Hepatocyte (in vitro differentiated cells): ENCODE results near the gene ANKS1B. TPM values are rescaled to one million over a fixed set of nuclear protein-coding genes. Genes with fewer than 3 reads are reported as not detected.

ENCODE experiments used
- DNase-seq: peaks from one replicate; pipeline ENCODE4 v3.0.0-alpha.2; 2016; ENCODE audit warnings: low spot score
- H2AFZ ChIP-seq: fragments of 200-600 bp; sonication (generic); 2 replicates; pipeline ENCODE4 v1.6.0; 2016; ENCODE audit warnings: antibody characterized with exemption, mild to moderate bottlenecking
- H3K27ac ChIP-seq: fragments of 200-600 bp; sonication (generic); 2 replicates; pipeline ENCODE4 v1.5.1; 2016; ENCODE audit warnings: mild to moderate bottlenecking
- H3K27me3 ChIP-seq: fragments of 200-600 bp; sonication (generic); 2 replicates; pipeline ENCODE4 v1.6.1; 2016
- H3K36me3 ChIP-seq: fragments of 200-600 bp; sonication (generic); replicated peaks from 2 replicates; pipeline ENCODE4 v1.5.1; 2016; ENCODE audit warnings: low read depth; ENCODE audit not compliant: insufficient read depth
- H3K4me1 ChIP-seq: fragments of 200-600 bp; sonication (generic); 2 replicates; pipeline ENCODE4 v1.5.1; 2016; ENCODE audit warnings: mild to moderate bottlenecking, moderate library complexity; ENCODE audit not compliant: insufficient read depth
- H3K4me2 ChIP-seq: fragments of 200-600 bp; sonication (generic); 2 replicates; pipeline ENCODE4 v1.6.0; 2016
- H3K4me3 ChIP-seq: fragments of 200-600 bp; sonication (generic); 2 replicates; pipeline ENCODE4 v1.5.1; 2016; ENCODE audit warnings: mild to moderate bottlenecking
- H3K79me2 ChIP-seq: fragments of 200-600 bp; sonication (generic); 2 replicates; pipeline ENCODE4 v1.6.0; 2017; ENCODE audit warnings: mild to moderate bottlenecking
- H3K9me2 ChIP-seq: fragments of 200-600 bp; sonication (generic); replicated peaks from 2 replicates; pipeline ENCODE4 v1.6.0; 2017; ENCODE audit warnings: mild to moderate bottlenecking; ENCODE audit not compliant: insufficient read depth
- H3K9me3 ChIP-seq: fragments of 200-600 bp; sonication (generic); 2 replicates; pipeline ENCODE4 v1.5.1; 2016; ENCODE audit warnings: low read depth, mild to moderate bottlenecking
- H4K20me1 ChIP-seq: fragments of 200-600 bp; sonication (generic); 2 replicates; pipeline ENCODE4 v1.6.0; 2016; ENCODE audit warnings: mild to moderate bottlenecking; ENCODE audit not compliant: insufficient read depth, poor library complexity, severe bottlenecking
- CTCF ChIP-seq: fragments of 200-600 bp; sonication (generic); IDR thresholded peaks from 2 replicates; pipeline ENCODE4 v1.5.1; 2016; ENCODE audit warnings: antibody characterized with exemption, mild to moderate bottlenecking; ENCODE audit not compliant: poor library complexity
- EZH2 ChIP-seq: fragments of 200-600 bp; sonication (generic); IDR thresholded peaks from 2 replicates; pipeline ENCODE4 v1.6.1; 2016; ENCODE audit warnings: antibody characterized with exemption, mild to moderate bottlenecking, borderline replicate concordance
- EZH2phosphoT487 ChIP-seq: fragments of 200-600 bp; sonication (generic); IDR thresholded peaks from one replicate; pipeline ENCODE4 v1.6.1; 2018; ENCODE audit warnings: antibody characterized with exemption, mild to moderate bottlenecking, low read depth, moderate library complexity; ENCODE audit not compliant: unreplicated experiment, severe bottlenecking
- WGBS: methylation state at CpG from one replicate; pipeline ENCODE4 v1.1.6; 2016; ENCODE audit warnings: low lambda C conversion rate; ENCODE audit errors: missing lambda C conversion rate; 5-methylcytosine and 5-hydroxymethylcytosine counted together
- polyA plus RNA-seq: library from polyadenylated mRNA; unstranded; fragments of >200 nt; fragmentation: Nextera tagmentation; extraction: Ambion mirVana; gene quantifications from 2 replicates; pipeline ENCODE4 v1.2.1, GENCODE V29; 2016
- total RNA-seq: library from RNA; depleted of rRNA; stranded (reverse); fragments of >200 nt; gene quantifications from 2 replicates; pipeline ENCODE4 v1.2.3, GENCODE V29; 2014

The ANKS1B gene
- total and polyA plus RNA-seq, 2 experiments from 2014 or later: 1.6 to 2.2 TPM

GRCh38 chr12:98793121-98793520, 1191.6 kb downstream of the ANKS1B start:
- no peak overlapping the region for H3K4me3 ChIP-seq
- no peaks in the 10 kb centered on the region for H3K9me3 ChIP-seq
- no peaks in the 10 kb centered on the region for H3K4me1 ChIP-seq
- H3K9me2 ChIP-seq: no peaks in the 10 kb centered on the region
- no peaks in the 10 kb centered on the region for H3K36me3 ChIP-seq
- no peaks in the 10 kb centered on the region for H4K20me1 ChIP-seq
- TF ChIP-seq CTCF: no peak
- no peak for TF ChIP-seq EZH2phosphoT487
- TF ChIP-seq EZH2: no peak
- H3K79me2 ChIP-seq: no peaks in the 10 kb centered on the region
- no peak overlapping the region for H3K4me2 ChIP-seq
- no peaks in the 10 kb centered on the region for H3K27me3 ChIP-seq
- no peak for DNase-seq
- no peak overlapping the region for H3K27ac ChIP-seq
- 91% methylated on average over 2 of the region's 2 CpGs for WGBS
- no peak overlapping the region for H2AFZ ChIP-seq

GRCh38 chr12:98791406-98791805, 1193.3 kb downstream of the ANKS1B start:
- TF ChIP-seq EZH2: no peak
- no peak for TF ChIP-seq EZH2phosphoT487
- no peak for TF ChIP-seq CTCF
- Histone ChIP-seq H3K4me3 (no peak overlapping the region), H3K27me3 (no peaks in the 10 kb centered on the region), H3K4me2 (no peak overlapping the region), H2AFZ (no peak overlapping the region), H3K79me2 (no peaks in the 10 kb centered on the region), H4K20me1 (no peaks in the 10 kb centered on the region), H3K27ac (no peak overlapping the region), H3K4me1 (no peaks in the 10 kb centered on the region), H3K9me3 (no peaks in the 10 kb centered on the region), H3K36me3 (no peaks in the 10 kb centered on the region), H3K9me2 (no peaks in the 10 kb centered on the region)
- 93% methylated on average over 3 of the region's 3 CpGs for WGBS
- DNase-seq: no peak

GRCh38 chr12:98788396-98788795, 1196.3 kb downstream of the ANKS1B start:
- 95% methylated on average over 5 of the region's 5 CpGs for WGBS
- H3K27me3 ChIP-seq: no peaks in the 10 kb centered on the region
- no peak for DNase-seq
- no peaks in the 10 kb centered on the region for H3K79me2 ChIP-seq
- no peaks in the 10 kb centered on the region for H3K9me3 ChIP-seq
- no peaks in the 10 kb centered on the region for H3K9me2 ChIP-seq
- no peak for TF ChIP-seq EZH2phosphoT487
- TF ChIP-seq CTCF: no peak
- no peak for TF ChIP-seq EZH2
- no peak overlapping the region for H3K4me3 ChIP-seq
- H3K4me2 ChIP-seq: no peak overlapping the region
- H3K27ac ChIP-seq: no peak overlapping the region
- H4K20me1 ChIP-seq: no peaks in the 10 kb centered on the region
- no peaks in the 10 kb centered on the region for H3K4me1 ChIP-seq
- H2AFZ ChIP-seq: no peak overlapping the region
- no peaks in the 10 kb centered on the region for H3K36me3 ChIP-seq

- Histone ChIP-seq H3K79me2 (no peaks in the 10 kb centered on the region), H2AFZ (no peak overlapping the region), H3K27ac (no peak overlapping the region), H3K4me1 (no peaks in the 10 kb centered on the region), H3K36me3 (no peaks in the 10 kb centered on the region), H3K27me3 (no peaks in the 10 kb centered on the region), H4K20me1 (no peaks in the 10 kb centered on the region), H3K4me2 (no peak overlapping the region), H3K9me2 (no peaks in the 10 kb centered on the region), H3K4me3 (no peak overlapping the region), H3K9me3 (no peaks in the 10 kb centered on the region)
- DNase-seq: no peak
- 85% methylated on average over 7 of the region's 7 CpGs for WGBS
- TF ChIP-seq EZH2 (no peak), CTCF (no peak), EZH2phosphoT487 (no peak)
These were observed 1198.1 kb downstream of the ANKS1B start for GRCh38 chr12:98786653-98787052.
